Mucosa of descending colon (tissue), 3 donors: Measurements from ENCODE around the gene PHPT1. TPM values are rescaled to one million over a fixed set of nuclear protein-coding genes. Genes with fewer than 3 reads are reported as not detected.

Experiments
- ATAC-seq: fragments of 200-7000 bp; cut with Tn5 transposase; one replicate; pipeline ENCODE4 v1.9.1; 2020; ENCODE audit warnings: mild to moderate bottlenecking, moderate library complexity
- DNase-seq, 3 donors: peaks; one replicate each; pipeline ENCODE4 v3.0.0-alpha.2; 2020
- H3K36me3 ChIP-seq: fragments of 200-600 bp; one replicate; pipeline ENCODE4 v1.8.0; 2021; ENCODE audit warnings: low read depth, mild to moderate bottlenecking
- H3K4me1 ChIP-seq: fragments of 200-600 bp; one replicate; pipeline ENCODE4 v1.8.0; 2021; ENCODE audit warnings: low read depth, mild to moderate bottlenecking
- H3K4me3 ChIP-seq: fragments of 200-600 bp; one replicate; pipeline ENCODE4 v1.8.0; 2021; ENCODE audit warnings: mild to moderate bottlenecking
- H3K9me3 ChIP-seq: fragments of 200-600 bp; one replicate; pipeline ENCODE4 v1.8.0; 2021; ENCODE audit warnings: mild to moderate bottlenecking
- intact Hi-C, 2 donors: fragments of 100-400 bp; cut with DNase I in 1 of 2; cut with micrococcal nuclease in 1 of 2; formaldehyde crosslinking; loops; one replicate each; pipeline versions ENCODE4 v1.11.0 to v1.11.1; 2022; cut with DNase I, micrococcal nuclease
- total RNA-seq, 3 donors: library from RNA; stranded (reverse); fragmentation: NEBNext Ultra II Directional in 2 of 3; extraction: Animal tissue kit (Norgen Biotek cat#: 25700) in 2 of 3; gene quantifications; one replicate each; pipeline versions ENCODE4 v1.2.1 to v1.2.4, GENCODE V29; 2021 to 2023
- TF ChIP-seq, protein P1 (sequence below): fragments of 200-600 bp; IDR thresholded peaks from one replicate; pipeline ENCODE4 v1.8.0; 2022; ENCODE audit warnings: antibody characterized with exemption, mild to moderate bottlenecking
- donor health status: DM: no; HTN: no; CAD: no; lungs with moderate emphysema.
- donor health status: DM: no; HTN: no; CAD: no.
- donor health status: DM: no; HTN: yes; CAD: no.

Gene PHPT1
- total RNA-seq, 3 donors from 2014 or later: 96.4 to 163 (median 102) TPM

DNA sequence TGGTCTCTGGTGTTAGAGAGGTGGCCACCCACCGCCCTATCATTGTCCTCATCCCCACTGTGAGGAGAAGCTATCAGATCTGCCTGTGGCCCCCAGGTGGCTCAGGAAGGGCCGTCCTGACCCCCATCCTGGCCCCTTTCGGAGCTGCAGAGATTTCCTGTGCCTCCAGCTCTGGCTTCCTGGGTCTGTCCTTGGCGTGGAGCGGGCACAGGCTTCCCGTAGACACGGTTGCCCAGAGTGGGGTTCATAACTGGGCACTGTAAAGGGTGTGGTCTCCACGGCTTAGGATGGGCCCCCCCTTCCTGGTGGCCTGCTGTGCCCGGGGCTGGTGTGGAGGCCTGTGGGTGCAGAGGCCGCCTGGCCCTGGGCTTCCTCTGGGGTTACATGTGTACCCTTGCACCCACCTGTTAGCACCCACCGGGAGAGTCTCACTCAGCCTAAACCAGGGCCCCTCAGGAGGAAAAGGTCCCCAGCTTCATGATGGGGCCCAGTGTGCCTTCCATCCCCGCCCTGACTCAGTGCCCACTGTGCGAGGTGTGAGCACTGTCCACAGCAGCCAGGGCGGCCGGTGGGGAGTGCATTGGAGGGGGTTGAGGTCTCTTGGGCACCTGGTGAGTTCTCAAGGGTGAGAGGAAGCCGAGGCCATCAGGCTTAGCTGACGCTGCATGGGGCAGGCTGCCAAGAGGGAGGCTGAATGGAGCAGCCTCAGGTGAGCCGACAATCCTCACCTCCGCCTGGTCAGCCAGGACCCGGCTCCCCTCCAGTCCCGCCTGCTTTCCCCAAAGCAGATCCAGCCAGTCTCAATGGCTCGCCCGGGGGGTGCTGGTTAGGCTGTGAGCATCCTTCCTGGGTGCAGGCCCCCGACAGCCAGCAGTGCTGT lies 22.3 kb upstream of the PHPT1 start:
- TF ChIP-seq, protein P1, sequence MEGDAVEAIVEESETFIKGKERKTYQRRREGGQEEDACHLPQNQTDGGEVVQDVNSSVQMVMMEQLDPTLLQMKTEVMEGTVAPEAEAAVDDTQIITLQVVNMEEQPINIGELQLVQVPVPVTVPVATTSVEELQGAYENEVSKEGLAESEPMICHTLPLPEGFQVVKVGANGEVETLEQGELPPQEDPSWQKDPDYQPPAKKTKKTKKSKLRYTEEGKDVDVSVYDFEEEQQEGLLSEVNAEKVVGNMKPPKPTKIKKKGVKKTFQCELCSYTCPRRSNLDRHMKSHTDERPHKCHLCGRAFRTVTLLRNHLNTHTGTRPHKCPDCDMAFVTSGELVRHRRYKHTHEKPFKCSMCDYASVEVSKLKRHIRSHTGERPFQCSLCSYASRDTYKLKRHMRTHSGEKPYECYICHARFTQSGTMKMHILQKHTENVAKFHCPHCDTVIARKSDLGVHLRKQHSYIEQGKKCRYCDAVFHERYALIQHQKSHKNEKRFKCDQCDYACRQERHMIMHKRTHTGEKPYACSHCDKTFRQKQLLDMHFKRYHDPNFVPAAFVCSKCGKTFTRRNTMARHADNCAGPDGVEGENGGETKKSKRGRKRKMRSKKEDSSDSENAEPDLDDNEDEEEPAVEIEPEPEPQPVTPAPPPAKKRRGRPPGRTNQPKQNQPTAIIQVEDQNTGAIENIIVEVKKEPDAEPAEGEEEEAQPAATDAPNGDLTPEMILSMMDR: no peak
- DNase-seq (peak in 1 of 3 donors; percentile 32), ATAC-seq (no peak)
- peaks cover 10% of the 10 kb centered on the region for H3K36me3 ChIP-seq
- H3K9me3 ChIP-seq: no peaks in the 10 kb centered on the region
- no peaks in the 10 kb centered on the region for H3K4me1 ChIP-seq
- H3K4me3 ChIP-seq: no peak overlapping the region
- intact Hi-C loops: no loop called here

DNA sequence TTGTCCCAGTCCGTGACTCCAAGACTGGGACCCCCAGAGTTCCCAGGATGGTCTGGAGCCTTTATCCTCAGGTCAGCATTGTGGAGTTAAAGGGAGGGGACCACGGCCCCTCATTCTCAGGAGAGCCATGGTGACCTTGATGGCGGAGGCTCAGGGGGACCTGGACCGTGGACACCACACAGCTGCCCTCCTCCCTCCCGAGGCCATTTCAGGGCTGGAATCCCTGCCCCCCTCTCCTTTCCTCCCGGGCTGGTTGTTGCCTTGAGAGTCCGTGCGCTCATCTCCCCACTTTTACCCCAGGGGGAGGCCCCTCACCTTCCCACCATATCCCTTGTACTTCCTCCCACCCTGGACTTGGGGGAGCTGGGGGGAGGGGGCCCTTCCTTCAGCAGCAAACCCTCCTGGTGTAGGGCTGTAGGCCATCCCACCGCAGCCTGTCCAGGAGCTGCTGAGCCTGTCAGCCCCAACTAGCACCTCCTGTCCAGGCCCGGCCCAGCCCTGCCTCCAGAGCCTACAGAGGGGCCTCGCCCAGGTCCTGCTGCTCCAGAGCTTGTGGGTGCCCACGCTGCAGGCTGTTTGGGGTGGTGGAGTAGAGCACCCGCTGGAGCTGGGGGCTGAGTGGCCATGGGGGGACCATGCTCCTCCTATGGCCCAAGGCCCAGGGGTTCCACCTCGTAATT lies 21.3 kb upstream of the PHPT1 start:
- Histone ChIP-seq H3K4me3 (no peak overlapping the region), H3K36me3 (peaks cover 10% of the 10 kb centered on the region), H3K9me3 (no peaks in the 10 kb centered on the region), H3K4me1 (no peaks in the 10 kb centered on the region)
- intact Hi-C loops: no loop called here
- TF ChIP-seq, protein P1: no peak
- ATAC-seq (no peak), DNase-seq (no peak)

- no peaks in the 10 kb centered on the region for H3K9me3 ChIP-seq
- ATAC-seq: no peak
- H3K4me3 ChIP-seq: no peak overlapping the region
- peaks cover 8% of the 10 kb centered on the region for H3K36me3 ChIP-seq
- TF ChIP-seq, protein P1: no peak
- H3K4me1 ChIP-seq: no peaks in the 10 kb centered on the region
- no peak for DNase-seq
- intact Hi-C loops: no loop called here
These were observed 20.6 kb upstream of the PHPT1 start for GRCh38 chr9:136828474-136829140.

DNA sequence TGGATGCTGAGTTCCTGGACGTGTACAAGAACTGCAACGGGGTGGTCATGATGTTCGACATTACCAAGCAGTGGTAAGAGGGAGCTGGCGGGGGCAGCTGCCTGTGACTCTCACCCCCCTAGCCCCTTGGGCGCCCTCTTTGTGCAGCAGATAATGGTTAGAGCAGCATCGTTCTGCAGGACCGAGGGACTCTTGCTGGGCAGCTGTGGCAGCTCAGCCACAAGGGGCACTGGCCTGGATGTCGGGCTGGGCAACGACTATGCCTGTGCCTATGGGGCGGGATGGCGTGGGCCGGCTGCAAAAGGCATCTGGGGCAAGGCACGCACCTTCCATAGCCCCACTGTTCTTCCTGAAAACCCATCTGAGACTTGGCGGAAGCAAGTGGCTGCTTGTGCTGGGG lies 19.8 kb upstream of the PHPT1 start:
- TF ChIP-seq, protein P1: no peak
- Histone ChIP-seq H3K36me3 (peaks cover 5% of the 10 kb centered on the region), H3K9me3 (no peaks in the 10 kb centered on the region), H3K4me3 (no peak overlapping the region), H3K4me1 (no peaks in the 10 kb centered on the region)
- intact Hi-C loops: no loop called here
- no peak for ATAC-seq
- no peak for DNase-seq

- H3K4me3 ChIP-seq: no peak overlapping the region
- TF ChIP-seq, protein P1: no peak
- intact Hi-C loops: no loop called here
- no peaks in the 10 kb centered on the region for H3K9me3 ChIP-seq
- no peaks in the 10 kb centered on the region for H3K4me1 ChIP-seq
- DNase-seq (no peak), ATAC-seq (no peak)
- H3K36me3 ChIP-seq: peaks cover 5% of the 10 kb centered on the region
These were observed 19.0 kb upstream of the PHPT1 start for GRCh38 chr9:136829981-136830885.
